Peyer's patch (tissue), 4 donors: ENCODE data around the gene C1RL. TPM values are rescaled to one million over a fixed set of nuclear protein-coding genes. Genes with fewer than 3 reads are reported as not detected.

Source experiments
- DNase-seq, 3 donors: peaks; one replicate each; pipeline ENCODE4 v3.0.0-alpha.2; 2017 to 2019
- H3K27ac ChIP-seq, 4 donors: fragments of 200-600 bp; sonication (generic); one replicate each; pipeline ENCODE4 v1.5.1; 2016 to 2019
- H3K27me3 ChIP-seq, 2 donors: fragments of 200-600 bp; sonication (generic); one replicate each; pipeline ENCODE4 v1.5.1; 2019
- H3K36me3 ChIP-seq, 3 donors: fragments of 200-600 bp; sonication (generic); one replicate each; pipeline ENCODE4 v1.5.1; 2016 to 2019
- H3K4me1 ChIP-seq, 4 donors: fragments of 200-600 bp; sonication (generic); one replicate each; pipeline ENCODE4 v1.5.1; 2016 to 2019
- H3K4me3 ChIP-seq, 4 donors: fragments of 200-600 bp; sonication (generic); 1 replicate in 3 of 4; 2 replicates in 1 of 4; pipeline ENCODE4 v1.5.1; 2016 to 2019; ENCODE audit warnings: mild to moderate bottlenecking in 1 of 4
- H3K9me3 ChIP-seq, 4 donors: fragments of 200-600 bp; sonication (generic); one replicate each; pipeline ENCODE4 v1.5.1; 2016 to 2019; ENCODE audit warnings: mild to moderate bottlenecking in 1 of 4
- POLR2A ChIP-seq, 2 donors: fragments of 450-650 bp; IDR thresholded peaks; one replicate each; pipeline ENCODE4 v1.5.1; 2017; ENCODE audit warnings: antibody characterized with exemption in 2 of 2, mild to moderate bottlenecking in 2 of 2, moderate library complexity in 2 of 2
- total RNA-seq, 4 donors: library from RNA; depleted of rRNA; stranded (reverse); fragments of >200 nt; gene quantifications; one replicate each; pipeline ENCODE4 v1.1.0, GENCODE V29; 2016
- TF ChIP-seq, protein P1 (sequence below), 6 experiments: fragments of 450-650 bp in 4 of 6; fragments of 200-600 bp in 2 of 6; sonication (generic) in 1 of 6; IDR thresholded peaks; one replicate each; pipeline ENCODE4 v1.5.1; 2017 to 2019; ENCODE audit warnings: antibody characterized with exemption in 6 of 6, mild to moderate bottlenecking in 3 of 6, moderate library complexity in 1 of 6

The C1RL gene
- total RNA-seq, 4 donors from 2014 or later, result 44.6 to 87.7 (median 51.5) TPM

DNA sequence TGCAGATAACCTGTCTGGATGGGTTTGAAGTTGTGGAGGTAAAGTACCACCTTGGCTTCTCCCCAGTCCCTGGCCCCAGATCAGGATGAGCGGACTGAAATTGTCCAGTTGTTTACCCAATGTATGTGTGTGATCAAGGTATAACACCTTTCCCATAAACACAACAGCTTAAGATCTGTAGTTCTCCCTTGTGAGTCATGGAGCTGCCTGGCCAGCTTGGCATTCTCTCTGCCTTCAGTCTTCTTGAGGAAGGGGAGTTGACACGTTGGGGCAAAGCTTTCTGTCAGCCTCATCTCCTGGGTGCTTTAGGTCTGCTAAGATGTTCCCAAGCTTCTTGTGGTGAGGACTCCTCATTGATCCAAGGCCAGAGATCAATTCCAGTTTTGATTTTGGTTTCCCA is 42.4 kb downstream of the C1RL start:
- H3K4me3 ChIP-seq, result no peak overlapping the region
- no peaks in the 10 kb centered on the region for H3K36me3 ChIP-seq
- no peak for TF ChIP-seq POLR2A (IDR thresholded peaks at IDR 0.05)
- TF ChIP-seq, protein P1, sequence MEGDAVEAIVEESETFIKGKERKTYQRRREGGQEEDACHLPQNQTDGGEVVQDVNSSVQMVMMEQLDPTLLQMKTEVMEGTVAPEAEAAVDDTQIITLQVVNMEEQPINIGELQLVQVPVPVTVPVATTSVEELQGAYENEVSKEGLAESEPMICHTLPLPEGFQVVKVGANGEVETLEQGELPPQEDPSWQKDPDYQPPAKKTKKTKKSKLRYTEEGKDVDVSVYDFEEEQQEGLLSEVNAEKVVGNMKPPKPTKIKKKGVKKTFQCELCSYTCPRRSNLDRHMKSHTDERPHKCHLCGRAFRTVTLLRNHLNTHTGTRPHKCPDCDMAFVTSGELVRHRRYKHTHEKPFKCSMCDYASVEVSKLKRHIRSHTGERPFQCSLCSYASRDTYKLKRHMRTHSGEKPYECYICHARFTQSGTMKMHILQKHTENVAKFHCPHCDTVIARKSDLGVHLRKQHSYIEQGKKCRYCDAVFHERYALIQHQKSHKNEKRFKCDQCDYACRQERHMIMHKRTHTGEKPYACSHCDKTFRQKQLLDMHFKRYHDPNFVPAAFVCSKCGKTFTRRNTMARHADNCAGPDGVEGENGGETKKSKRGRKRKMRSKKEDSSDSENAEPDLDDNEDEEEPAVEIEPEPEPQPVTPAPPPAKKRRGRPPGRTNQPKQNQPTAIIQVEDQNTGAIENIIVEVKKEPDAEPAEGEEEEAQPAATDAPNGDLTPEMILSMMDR (IDR thresholded peaks at IDR 0.05), result no peak
- no peaks in the 10 kb centered on the region for H3K9me3 ChIP-seq
- DNase-seq, result no peak
- no peaks in the 10 kb centered on the region for H3K27me3 ChIP-seq
- H3K27ac ChIP-seq, result no peak overlapping the region
- H3K4me1 ChIP-seq, result no peaks in the 10 kb centered on the region

DNA sequence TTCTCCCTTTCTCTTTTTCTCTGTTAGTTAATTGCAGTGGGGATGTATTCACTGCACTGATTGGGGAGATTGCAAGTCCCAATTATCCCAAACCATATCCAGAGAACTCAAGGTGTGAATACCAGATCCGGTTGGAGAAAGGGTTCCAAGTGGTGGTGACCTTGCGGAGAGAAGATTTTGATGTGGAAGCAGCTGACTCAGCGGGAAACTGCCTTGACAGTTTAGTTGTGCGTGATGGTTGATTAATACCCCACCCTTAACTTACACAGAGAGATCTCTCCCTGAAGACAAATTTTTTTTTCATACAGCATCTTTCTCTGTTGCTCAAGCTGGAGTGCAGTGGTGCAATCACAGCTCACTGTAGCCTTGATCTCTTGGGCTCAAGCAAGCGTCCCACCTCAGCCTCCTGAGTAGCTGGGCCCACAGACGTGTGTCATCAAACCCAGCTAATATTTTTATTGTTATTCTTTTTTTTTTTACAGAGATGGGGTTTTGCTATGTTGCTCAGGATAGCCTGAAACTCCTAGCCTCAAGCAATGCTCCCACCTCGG is 43.9 kb downstream of the C1RL start:
- DNase-seq, result no peak
- no peaks in the 10 kb centered on the region for H3K9me3 ChIP-seq
- no peak for TF ChIP-seq POLR2A (IDR thresholded peaks at IDR 0.05)
- TF ChIP-seq, protein P1 (IDR thresholded peaks at IDR 0.05), result no peak
- no peaks in the 10 kb centered on the region for H3K27me3 ChIP-seq
- H3K4me3 ChIP-seq, result no peak overlapping the region
- no peaks in the 10 kb centered on the region for H3K36me3 ChIP-seq
- no peaks in the 10 kb centered on the region for H3K4me1 ChIP-seq
- no peak overlapping the region for H3K27ac ChIP-seq

DNA sequence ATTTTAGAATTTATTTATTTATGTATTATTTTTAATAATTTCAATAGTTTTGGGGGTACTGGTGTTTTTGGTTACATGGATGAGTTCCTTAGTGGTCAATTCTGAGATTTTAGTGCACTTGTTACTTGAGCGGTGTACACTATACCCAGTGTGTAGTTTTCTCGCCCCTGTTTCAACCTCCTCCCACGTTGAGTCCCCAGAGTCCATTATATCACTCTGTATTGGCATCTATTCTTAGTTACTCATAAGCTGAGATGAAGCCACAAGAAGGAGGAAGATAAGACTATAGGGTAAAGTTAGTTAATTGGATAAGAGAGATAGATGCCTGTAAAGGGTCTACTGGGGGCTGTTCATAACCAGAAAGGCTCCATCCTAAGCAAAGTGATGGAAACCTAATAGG is 44.5 kb downstream of the C1RL start:
- no peaks in the 10 kb centered on the region for H3K36me3 ChIP-seq
- H3K4me1 ChIP-seq, result no peaks in the 10 kb centered on the region
- TF ChIP-seq POLR2A (IDR thresholded peaks at IDR 0.05), result no peak
- TF ChIP-seq, protein P1 (IDR thresholded peaks at IDR 0.05), result no peak
- no peaks in the 10 kb centered on the region for H3K27me3 ChIP-seq
- H3K27ac ChIP-seq, result no peak overlapping the region
- no peak overlapping the region for H3K4me3 ChIP-seq
- DNase-seq, result no peak
- H3K9me3 ChIP-seq, result no peaks in the 10 kb centered on the region

DNA sequence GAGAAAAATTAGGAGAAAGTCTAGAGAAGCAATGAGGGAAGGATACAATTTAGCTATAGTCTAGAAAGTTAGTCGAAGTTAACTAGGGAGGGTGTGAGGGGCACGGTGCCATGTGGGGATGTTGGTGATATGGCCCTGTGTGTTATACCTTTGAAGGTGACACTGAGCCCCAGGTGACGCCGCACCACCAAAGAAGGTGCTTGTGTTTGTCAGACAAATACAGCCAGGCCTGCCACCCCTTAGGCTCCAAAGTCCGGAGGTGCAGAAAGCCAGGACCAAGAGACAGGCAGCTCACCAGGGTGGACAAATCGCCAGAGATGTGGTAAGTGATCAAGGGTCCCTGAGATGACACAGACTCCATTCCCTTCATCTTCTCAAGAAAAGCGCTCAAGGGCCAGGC is 47.4 kb downstream of the C1RL start:
- Histone ChIP-seq H3K4me1 (no peaks in the 10 kb centered on the region), H3K9me3 (no peaks in the 10 kb centered on the region), H3K27ac (peak overlapping the region in 3 of 4 donors; percentile 11 to 87 (median 65)), H3K27me3 (no peaks in the 10 kb centered on the region), H3K4me3 (peak overlapping the region; percentile 18 to 45 (median 24)), H3K36me3 (no peaks in the 10 kb centered on the region)
- TF ChIP-seq, protein P1 (IDR thresholded peaks at IDR 0.05), result no peak
- TF ChIP-seq POLR2A (IDR thresholded peaks at IDR 0.05), result no peak
- DNase-seq, result no peak

DNA sequence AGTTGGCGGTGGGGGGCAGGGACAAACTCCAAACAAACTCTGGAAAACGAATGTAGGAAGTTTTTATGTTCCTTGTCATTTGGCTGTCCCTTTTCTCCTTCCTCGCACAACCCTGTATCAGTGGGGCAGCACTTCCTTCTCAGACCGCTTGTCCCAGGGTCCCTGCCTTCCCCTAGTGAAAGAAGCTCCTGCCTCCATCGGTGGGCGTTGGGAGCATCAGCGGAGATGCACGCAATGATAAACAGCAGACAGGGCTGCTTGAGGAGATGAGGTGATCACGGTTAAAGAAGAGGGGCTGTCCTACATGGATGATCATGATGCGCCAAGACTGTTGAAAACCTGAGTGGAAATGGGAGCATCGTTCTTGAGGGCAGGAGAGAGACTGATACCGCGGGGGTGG is 47.9 kb downstream of the C1RL start:
- Histone ChIP-seq H3K27ac (peak overlapping the region; percentile 11 to 87 (median 62)), H3K36me3 (no peaks in the 10 kb centered on the region), H3K4me3 (peak overlapping the region; percentile 12 to 45 (median 24)), H3K9me3 (no peaks in the 10 kb centered on the region), H3K4me1 (no peaks in the 10 kb centered on the region), H3K27me3 (no peaks in the 10 kb centered on the region)
- TF ChIP-seq, protein P1 (IDR thresholded peaks at IDR 0.05), result no peak
- no peak for TF ChIP-seq POLR2A (IDR thresholded peaks at IDR 0.05)
- no peak for DNase-seq
